T-helper 17 cell (primary cell): Measurements from ENCODE around the gene SPECC1L. TPM values are rescaled to one million over a fixed set of nuclear protein-coding genes. Genes with fewer than 3 reads are reported as not detected.
A peak's percentile ranks its signal among the peaks of the same experiment; 100 is the strongest.
"Not testable (repeated sequence)": the region's sequence is repeated elsewhere in the genome, so short reads cannot be mapped to it uniquely, and the experiment has no call there.

ENCODE experiments used
- ATAC-seq: fragments of 150-1000 bp; cut with Tn5 transposase; 2 replicates; pipeline ENCODE4 v1.10.0; 2021; ENCODE audit warnings: mild to moderate bottlenecking, moderate library complexity
- DNase-seq, 3 donors: peaks; one replicate each; pipeline versions ENCODE4 v3.0.0 to v3.0.0-alpha.2; 2020 to 2021
- H3K9me3 ChIP-seq: one replicate; pipeline ENCODE4 v1.7.0; 2013; ENCODE audit warnings: low read length, mild to moderate bottlenecking; ENCODE audit not compliant: control insufficient read depth, poor library complexity, severe bottlenecking
- H3K27ac Mint-ChIP-seq: one replicate; pipeline ENCODE4 v1.8.0; 2022; ENCODE audit warnings: mild to moderate bottlenecking, moderate library complexity, mixed read lengths
- H3K27me3 Mint-ChIP-seq: one replicate; pipeline ENCODE4 v1.8.0; 2022; ENCODE audit warnings: mixed read lengths
- H3K36me3 Mint-ChIP-seq: one replicate; pipeline ENCODE4 v1.8.0; 2022; ENCODE audit warnings: low read depth, mixed read lengths
- H3K4me1 Mint-ChIP-seq: one replicate; pipeline ENCODE4 v1.8.0; 2022; ENCODE audit warnings: mild to moderate bottlenecking, mixed read lengths
- H3K4me3 Mint-ChIP-seq: one replicate; pipeline ENCODE4 v1.8.0; 2022; ENCODE audit warnings: mild to moderate bottlenecking, moderate library complexity, mixed read lengths
- total RNA-seq, 4 donors: library from RNA in 2 of 4; stranded (reverse) in 2 of 4; gene quantifications; one replicate each; pipeline ENCODE4 v1.2.3 and lab custom pipeline; 2022 to 2026

The SPECC1L gene
- total RNA-seq, 2 donors from 2014 or later: 34.9 to 35.2 TPM

GRCh38 chr22:24303007-24303406 is 32.4 kb downstream of the SPECC1L start:
- ATAC-seq (no peak), DNase-seq (no peak)
- no peaks in the 10 kb centered on the region for H3K9me3 ChIP-seq
- H3K27me3 Mint-ChIP-seq: no peaks in the 10 kb centered on the region
- no peak overlapping the region for H3K4me3 Mint-ChIP-seq
- H3K27ac Mint-ChIP-seq: no peak overlapping the region
- peaks cover 46% of the 10 kb centered on the region for H3K4me1 Mint-ChIP-seq
- peaks cover 6% of the 10 kb centered on the region for H3K36me3 Mint-ChIP-seq

- no peaks in the 10 kb centered on the region for H3K9me3 ChIP-seq
- H3K36me3 Mint-ChIP-seq: peaks cover 6% of the 10 kb centered on the region
- no peaks in the 10 kb centered on the region for H3K27me3 Mint-ChIP-seq
- DNase-seq (no peak), ATAC-seq (no peak)
- H3K27ac Mint-ChIP-seq: peak overlapping the region; percentile 83
- peaks cover 42% of the 10 kb centered on the region for H3K4me1 Mint-ChIP-seq
- no peak overlapping the region for H3K4me3 Mint-ChIP-seq
Observed at GRCh38 chr22:24304062-24304675, 33.5 kb downstream of the SPECC1L start.

- no peaks in the 10 kb centered on the region for H3K9me3 ChIP-seq
- Mint-ChIP-seq H3K27ac (peak overlapping the region; percentile 83), H3K36me3 (peaks cover 6% of the 10 kb centered on the region), H3K4me3 (peak overlapping the region; percentile 39), H3K4me1 (peaks cover 41% of the 10 kb centered on the region), H3K27me3 (no peaks in the 10 kb centered on the region)
- ATAC-seq (peak; percentile 91), DNase-seq (no peak)
Observed at GRCh38 chr22:24305260-24305692, 34.6 kb downstream of the SPECC1L start.

GRCh38 chr22:24310969-24311368 is 40.3 kb downstream of the SPECC1L start:
- ATAC-seq (no peak), DNase-seq (no peak)
- no peak overlapping the region for H3K4me3 Mint-ChIP-seq
- H3K36me3 Mint-ChIP-seq: peaks cover 6% of the 10 kb centered on the region
- H3K27me3 Mint-ChIP-seq: no peaks in the 10 kb centered on the region
- H3K9me3 ChIP-seq: no peaks in the 10 kb centered on the region
- H3K4me1 Mint-ChIP-seq: peaks cover 17% of the 10 kb centered on the region
- H3K27ac Mint-ChIP-seq: no peak overlapping the region

GRCh38 chr22:24315367-24315966 is 44.8 kb downstream of the SPECC1L start:
- no peaks in the 10 kb centered on the region for H3K9me3 ChIP-seq
- Mint-ChIP-seq H3K27me3 (no peaks in the 10 kb centered on the region), H3K36me3 (peaks cover 6% of the 10 kb centered on the region), H3K4me3 (no peak overlapping the region), H3K27ac (peak overlapping the region; percentile 51), H3K4me1 (peaks cover 7% of the 10 kb centered on the region)
- ATAC-seq (no peak), DNase-seq (no peak)

GRCh38 chr22:24316264-24316663 is 45.6 kb downstream of the SPECC1L start:
- H3K36me3 Mint-ChIP-seq, H3K9me3 ChIP-seq, DNase-seq, H3K4me3 Mint-ChIP-seq, H3K27me3 Mint-ChIP-seq, H3K4me1 Mint-ChIP-seq, ATAC-seq: not testable (repeated sequence)
- H3K27ac Mint-ChIP-seq: peak overlapping the region; percentile 51

- not testable (repeated sequence) for H3K4me3 Mint-ChIP-seq, ATAC-seq, H3K27ac Mint-ChIP-seq, H3K27me3 Mint-ChIP-seq, DNase-seq, H3K36me3 Mint-ChIP-seq, H3K9me3 ChIP-seq, H3K4me1 Mint-ChIP-seq
Observed at GRCh38 chr22:24317511-24317910, 46.9 kb downstream of the SPECC1L start.

GRCh38 chr22:24319451-24319850 is 48.8 kb downstream of the SPECC1L start:
- Mint-ChIP-seq H3K36me3 (peaks cover 6% of the 10 kb centered on the region), H3K27ac (no peak overlapping the region), H3K4me3 (no peak overlapping the region), H3K27me3 (no peaks in the 10 kb centered on the region), H3K4me1 (peaks cover 7% of the 10 kb centered on the region)
- DNase-seq (no peak), ATAC-seq (no peak)
- no peaks in the 10 kb centered on the region for H3K9me3 ChIP-seq

- Mint-ChIP-seq H3K27me3 (no peaks in the 10 kb centered on the region), H3K4me3 (no peak overlapping the region), H3K36me3 (peaks cover 2% of the 10 kb centered on the region), H3K4me1 (peaks cover 7% of the 10 kb centered on the region), H3K27ac (peak overlapping the region; percentile 59)
- no peak for DNase-seq
- H3K9me3 ChIP-seq: no peaks in the 10 kb centered on the region
- ATAC-seq: no peak
Observed at GRCh38 chr22:24321999-24322398, 51.4 kb downstream of the SPECC1L start.

- no peaks in the 10 kb centered on the region for H3K9me3 ChIP-seq
- Mint-ChIP-seq H3K27me3 (no peaks in the 10 kb centered on the region), H3K4me3 (no peak overlapping the region), H3K4me1 (peaks cover 7% of the 10 kb centered on the region), H3K36me3 (peaks cover 2% of the 10 kb centered on the region), H3K27ac (peak overlapping the region; percentile 21)
- ATAC-seq: no peak
- no peak for DNase-seq
Observed at GRCh38 chr22:24322522-24322921, 51.9 kb downstream of the SPECC1L start.

- ATAC-seq (no peak), DNase-seq (no peak)
- Mint-ChIP-seq H3K4me1 (peaks cover 7% of the 10 kb centered on the region), H3K27ac (peak overlapping the region; percentile 21), H3K4me3 (no peak overlapping the region), H3K36me3 (peaks cover 2% of the 10 kb centered on the region), H3K27me3 (no peaks in the 10 kb centered on the region)
- H3K9me3 ChIP-seq: no peaks in the 10 kb centered on the region
Observed at GRCh38 chr22:24323233-24323632, 52.6 kb downstream of the SPECC1L start.

GRCh38 chr22:24323695-24324094 is 53.1 kb downstream of the SPECC1L start:
- Mint-ChIP-seq H3K27me3 (no peaks in the 10 kb centered on the region), H3K4me1 (peaks cover 7% of the 10 kb centered on the region), H3K36me3 (peaks cover 2% of the 10 kb centered on the region), H3K27ac (no peak overlapping the region), H3K4me3 (no peak overlapping the region)
- no peaks in the 10 kb centered on the region for H3K9me3 ChIP-seq
- ATAC-seq (no peak), DNase-seq (no peak)

GRCh38 chr22:24324137-24324536 is 53.5 kb downstream of the SPECC1L start:
- ATAC-seq: no peak
- DNase-seq: no peak
- Mint-ChIP-seq H3K4me3 (no peak overlapping the region), H3K4me1 (peaks cover 7% of the 10 kb centered on the region), H3K36me3 (no peaks in the 10 kb centered on the region), H3K27me3 (no peaks in the 10 kb centered on the region), H3K27ac (no peak overlapping the region)
- H3K9me3 ChIP-seq: no peaks in the 10 kb centered on the region
